PC-9 (cell line): ENCODE measurements around the gene SHH. TPM values are rescaled to one million over a fixed set of nuclear protein-coding genes. Genes with fewer than 3 reads are reported as not detected.

Source experiments
- BruUV-seq: library from RNA; stranded (reverse); fragments of 400-500 nt; replicated peaks from 2 replicates; lab custom pipeline; 2021; lab: Mats Ljungman, UMichigan
- CTCF ChIA-PET: fragments of 300-600 bp; sonication (Branson Sonifier 250); formaldehyde crosslinking; loops from one replicate; lab custom pipeline; 2022; ENCODE audit warnings: antibody characterized with exemption; lab: Charles Lee
- POLR2A ChIA-PET: fragments of 300-600 bp; sonication (Branson Sonifier 250); formaldehyde crosslinking; loops from one replicate; lab custom pipeline; 2022; ENCODE audit warnings: antibody characterized with exemption; ENCODE audit not compliant: unreplicated experiment; lab: Charles Lee
- DNase-seq, 2 experiments: peaks; one replicate each; pipeline versions ENCODE4 v3.0.0 to v3.0.0-alpha.2; 2015 to 2022; ENCODE audit warnings: mixed read lengths in 1 of 2
- H2AFZ ChIP-seq: fragments of 200-600 bp; sonication (generic); 2 replicates; pipeline ENCODE4 v1.8.1; 2017; ENCODE audit warnings: antibody characterized with exemption
- H3F3A ChIP-seq: fragments of 200-600 bp; sonication (generic); 2 replicates; pipeline ENCODE4 v1.8.1; 2017; ENCODE audit warnings: antibody characterized with exemption, mild to moderate bottlenecking, low read depth; ENCODE audit not compliant: insufficient read depth
- H3K27ac ChIP-seq: fragments of 200-600 bp; sonication (generic); 2 replicates; pipeline ENCODE4 v1.6.1; 2016; ENCODE audit warnings: mixed run types
- H3K27me3 ChIP-seq: fragments of 200-600 bp; sonication (generic); 2 replicates; pipeline ENCODE4 v1.6.1; 2016; ENCODE audit warnings: low read depth, mixed run types; ENCODE audit not compliant: insufficient read depth
- H3K36me3 ChIP-seq: fragments of 200-600 bp; sonication (generic); 2 replicates; pipeline ENCODE4 v1.6.1; 2016; ENCODE audit warnings: low read depth, mixed run types
- H3K4me1 ChIP-seq: fragments of 200-600 bp; sonication (generic); replicated peaks from 2 replicates; pipeline ENCODE4 v1.6.1; 2016; ENCODE audit warnings: mixed run types; ENCODE audit not compliant: insufficient read depth
- H3K4me2 ChIP-seq: fragments of 200-600 bp; sonication (generic); 2 replicates; pipeline ENCODE4 v1.6.1; 2017; ENCODE audit warnings: mixed run types
- H3K4me3 ChIP-seq: fragments of 200-600 bp; sonication (generic); 2 replicates; pipeline ENCODE4 v1.6.1; 2016; ENCODE audit warnings: mixed run types
- H3K79me2 ChIP-seq: fragments of 200-600 bp; sonication (generic); 2 replicates; pipeline ENCODE4 v1.6.1; 2017; ENCODE audit warnings: low read depth, mixed run types
- H3K9me2 ChIP-seq: fragments of 200-600 bp; sonication (generic); 2 replicates; pipeline ENCODE4 v1.8.1; 2017; ENCODE audit warnings: mild to moderate bottlenecking; ENCODE audit not compliant: insufficient read depth
- H3K9me3 ChIP-seq: fragments of 200-600 bp; sonication (generic); 2 replicates; pipeline ENCODE4 v1.8.1; 2016; ENCODE audit warnings: low read depth; ENCODE audit not compliant: insufficient read depth
- H4K20me1 ChIP-seq: fragments of 200-600 bp; sonication (generic); 2 replicates; pipeline ENCODE4 v1.8.1; 2017; ENCODE audit not compliant: insufficient read depth
- CTCF ChIP-seq: fragments of 200-600 bp; sonication (generic); conservative IDR thresholded peaks from 2 replicates; pipeline ENCODE4 v1.6.1; 2017; ENCODE audit warnings: mixed run types, antibody characterized with exemption, mild to moderate bottlenecking, moderate library complexity
- EZH2 ChIP-seq: fragments of 200-600 bp; sonication (generic); IDR thresholded peaks from 2 replicates; pipeline ENCODE4 v1.8.0; 2017; ENCODE audit warnings: antibody characterized with exemption, low read depth
- intact Hi-C: fragments of 100-400 bp; cut with micrococcal nuclease; formaldehyde crosslinking; loops from one replicate; pipeline ENCODE4 v1.10.0; 2022; ENCODE audit not compliant: unreplicated experiment
- total RNA-seq: library from RNA; stranded (reverse); gene quantifications from 2 replicates; pipeline ENCODE4 v1.2.3, GENCODE V29; 2021

The SHH gene
- total RNA-seq, 1 experiment from 2014 or later, result not detected

GRCh38 chr7:155778349-155778748 is 33.9 kb downstream of the SHH start:
- Histone ChIP-seq H4K20me1 (peaks cover 4% of the 10 kb centered on the region), H3K9me2 (no peaks in the 10 kb centered on the region), H3K27ac (no peak overlapping the region), H3K4me2 (no peak overlapping the region), H3F3A (no peaks in the 10 kb centered on the region; the same call in 1 of the 2 replicates), H3K36me3 (peaks cover 12% of the 10 kb centered on the region; the same call in 1 of the 2 replicates), H3K79me2 (no peaks in the 10 kb centered on the region), H2AFZ (no peak overlapping the region), H3K4me1 (no peaks in the 10 kb centered on the region), H3K27me3 (no peaks in the 10 kb centered on the region), H3K9me3 (no peaks in the 10 kb centered on the region), H3K4me3 (no peak overlapping the region)
- no peak for DNase-seq
- POLR2A ChIA-PET, result no interaction called here
- BruUV-seq, result no TSS peak
- CTCF ChIA-PET, result no interaction called here
- TF ChIP-seq EZH2 (no peak), CTCF (no peak)
- intact Hi-C loops, result no loop called here

- no peaks in the 10 kb centered on the region for H3K4me1 ChIP-seq
- no peak overlapping the region for H3K27ac ChIP-seq
- H3K27me3 ChIP-seq, result no peaks in the 10 kb centered on the region
- H4K20me1 ChIP-seq, result peaks cover 15% of the 10 kb centered on the region
- BruUV-seq, result no TSS peak
- CTCF ChIA-PET, result no interaction called here
- H3K79me2 ChIP-seq, result no peaks in the 10 kb centered on the region
- H3K9me2 ChIP-seq, result no peaks in the 10 kb centered on the region
- no peaks in the 10 kb centered on the region for H3K9me3 ChIP-seq
- H3K4me3 ChIP-seq, result no peak overlapping the region
- no peak overlapping the region for H2AFZ ChIP-seq
- no peak for TF ChIP-seq CTCF
- TF ChIP-seq EZH2, result no peak
- intact Hi-C loops, result no loop called here
- peaks cover 12% of the 10 kb centered on the region; the same call in 1 of the 2 replicates for H3K36me3 ChIP-seq
- H3F3A ChIP-seq, result no peaks in the 10 kb centered on the region; the same call in 1 of the 2 replicates
- POLR2A ChIA-PET, result no interaction called here
- no peak overlapping the region for H3K4me2 ChIP-seq
- no peak for DNase-seq
Measured at GRCh38 chr7:155776606-155777005, 35.7 kb downstream of the SHH start.

GRCh38 chr7:155775691-155776090 is 36.6 kb downstream of the SHH start:
- H3K9me2 ChIP-seq, result no peaks in the 10 kb centered on the region
- H4K20me1 ChIP-seq, result peaks cover 18% of the 10 kb centered on the region
- no peak overlapping the region for H3K4me3 ChIP-seq
- ChIA-PET POLR2A (no interaction called here), CTCF (interaction anchor here (0.6 kb wide), 1 partner anchor 895 kb away, joined by 3 read pairs; no protein-coding TSS in a partner anchor)
- intact Hi-C loops, result no loop called here
- no TSS peak for BruUV-seq
- no peaks in the 10 kb centered on the region for H3K4me1 ChIP-seq
- no peak overlapping the region for H3K4me2 ChIP-seq
- TF ChIP-seq CTCF (no peak), EZH2 (no peak)
- no peak overlapping the region for H3K27ac ChIP-seq
- H3K79me2 ChIP-seq, result no peaks in the 10 kb centered on the region
- peaks cover 12% of the 10 kb centered on the region; the same call in 1 of the 2 replicates for H3K36me3 ChIP-seq
- H2AFZ ChIP-seq, result no peak overlapping the region
- H3K27me3 ChIP-seq, result no peaks in the 10 kb centered on the region
- H3K9me3 ChIP-seq, result no peaks in the 10 kb centered on the region
- H3F3A ChIP-seq, result no peaks in the 10 kb centered on the region; the same call in 1 of the 2 replicates
- no peak for DNase-seq
